Mucosa of descending colon (tissue), 3 donors: Measurements from ENCODE around the gene OR2A5. TPM values are rescaled to one million over a fixed set of nuclear protein-coding genes. Genes with fewer than 3 reads are reported as not detected.

Source experiments
- ATAC-seq: fragments of 200-7000 bp; cut with Tn5 transposase; one replicate; pipeline ENCODE4 v1.9.1; 2020; ENCODE audit warnings: mild to moderate bottlenecking, moderate library complexity
- DNase-seq, 3 donors: peaks; one replicate each; pipeline ENCODE4 v3.0.0-alpha.2; 2020
- H3K36me3 ChIP-seq: fragments of 200-600 bp; one replicate; pipeline ENCODE4 v1.8.0; 2021; ENCODE audit warnings: low read depth, mild to moderate bottlenecking
- H3K4me1 ChIP-seq: fragments of 200-600 bp; one replicate; pipeline ENCODE4 v1.8.0; 2021; ENCODE audit warnings: low read depth, mild to moderate bottlenecking
- H3K4me3 ChIP-seq: fragments of 200-600 bp; one replicate; pipeline ENCODE4 v1.8.0; 2021; ENCODE audit warnings: mild to moderate bottlenecking
- H3K9me3 ChIP-seq: fragments of 200-600 bp; one replicate; pipeline ENCODE4 v1.8.0; 2021; ENCODE audit warnings: mild to moderate bottlenecking
- intact Hi-C, 2 donors: fragments of 100-400 bp; cut with DNase I in 1 of 2; cut with micrococcal nuclease in 1 of 2; formaldehyde crosslinking; loops; one replicate each; pipeline versions ENCODE4 v1.11.0 to v1.11.1; 2022; cut with DNase I, micrococcal nuclease
- total RNA-seq, 3 donors: library from RNA; stranded (reverse); fragmentation: NEBNext Ultra II Directional in 2 of 3; extraction: Animal tissue kit (Norgen Biotek cat#: 25700) in 2 of 3; gene quantifications; one replicate each; pipeline versions ENCODE4 v1.2.1 to v1.2.4, GENCODE V29; 2021 to 2023
- TF ChIP-seq, protein P1 (sequence below): fragments of 200-600 bp; IDR thresholded peaks from one replicate; pipeline ENCODE4 v1.8.0; 2022; ENCODE audit warnings: antibody characterized with exemption, mild to moderate bottlenecking
- donor health status: DM: no; HTN: no; CAD: no; lungs with moderate emphysema.
- donor health status: DM: no; HTN: no; CAD: no.
- donor health status: DM: no; HTN: yes; CAD: no.

OR2A5 gene
- total RNA-seq, 3 donors from 2014 or later, result not detected

DNA sequence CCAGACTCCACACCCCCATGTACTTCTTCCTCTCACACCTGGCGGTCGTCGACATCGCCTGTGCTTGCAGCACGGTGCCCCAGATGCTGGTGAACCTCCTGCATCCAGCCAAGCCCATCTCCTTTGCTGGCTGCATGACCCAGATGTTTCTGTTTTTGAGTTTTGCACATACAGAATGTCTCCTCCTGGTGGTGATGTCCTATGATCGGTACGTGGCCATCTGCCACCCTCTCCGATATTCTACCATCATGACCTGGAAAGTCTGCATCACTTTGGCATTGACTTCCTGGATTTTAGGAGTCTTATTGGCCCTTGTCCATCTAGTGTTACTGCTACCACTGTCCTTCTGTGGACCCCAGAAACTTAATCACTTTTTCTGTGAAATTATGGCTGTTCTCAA lies 25.6 kb downstream of the OR2A5 start:
- no peaks in the 10 kb centered on the region for H3K36me3 ChIP-seq
- H3K9me3 ChIP-seq, result no peaks in the 10 kb centered on the region
- no peak overlapping the region for H3K4me3 ChIP-seq
- DNase-seq (no peak), ATAC-seq (no peak)
- H3K4me1 ChIP-seq, result no peaks in the 10 kb centered on the region
- intact Hi-C loops, result no loop called here
- TF ChIP-seq, protein P1, sequence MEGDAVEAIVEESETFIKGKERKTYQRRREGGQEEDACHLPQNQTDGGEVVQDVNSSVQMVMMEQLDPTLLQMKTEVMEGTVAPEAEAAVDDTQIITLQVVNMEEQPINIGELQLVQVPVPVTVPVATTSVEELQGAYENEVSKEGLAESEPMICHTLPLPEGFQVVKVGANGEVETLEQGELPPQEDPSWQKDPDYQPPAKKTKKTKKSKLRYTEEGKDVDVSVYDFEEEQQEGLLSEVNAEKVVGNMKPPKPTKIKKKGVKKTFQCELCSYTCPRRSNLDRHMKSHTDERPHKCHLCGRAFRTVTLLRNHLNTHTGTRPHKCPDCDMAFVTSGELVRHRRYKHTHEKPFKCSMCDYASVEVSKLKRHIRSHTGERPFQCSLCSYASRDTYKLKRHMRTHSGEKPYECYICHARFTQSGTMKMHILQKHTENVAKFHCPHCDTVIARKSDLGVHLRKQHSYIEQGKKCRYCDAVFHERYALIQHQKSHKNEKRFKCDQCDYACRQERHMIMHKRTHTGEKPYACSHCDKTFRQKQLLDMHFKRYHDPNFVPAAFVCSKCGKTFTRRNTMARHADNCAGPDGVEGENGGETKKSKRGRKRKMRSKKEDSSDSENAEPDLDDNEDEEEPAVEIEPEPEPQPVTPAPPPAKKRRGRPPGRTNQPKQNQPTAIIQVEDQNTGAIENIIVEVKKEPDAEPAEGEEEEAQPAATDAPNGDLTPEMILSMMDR, result no peak

GRCh38 chr7:144085978-144086377 lies 37.2 kb downstream of the OR2A5 start, which contains the start of gene OR2A12:
TSS of gene OR2A12 (plus strand) at chr7:144086278. CDS start at chr7:144095108, 8,830 bp downstream.
- peaks cover 4% of the 10 kb centered on the region for H3K9me3 ChIP-seq
- no peak within 1 kb of the TSS for H3K4me3 ChIP-seq
- intact Hi-C loops, result no loop called here
- no peaks in the 10 kb centered on the region for H3K4me1 ChIP-seq
- H3K36me3 ChIP-seq, result no peaks in the 10 kb centered on the region
- ATAC-seq (no peak), DNase-seq (no peak)
- TF ChIP-seq, protein P1, result no peak

DNA sequence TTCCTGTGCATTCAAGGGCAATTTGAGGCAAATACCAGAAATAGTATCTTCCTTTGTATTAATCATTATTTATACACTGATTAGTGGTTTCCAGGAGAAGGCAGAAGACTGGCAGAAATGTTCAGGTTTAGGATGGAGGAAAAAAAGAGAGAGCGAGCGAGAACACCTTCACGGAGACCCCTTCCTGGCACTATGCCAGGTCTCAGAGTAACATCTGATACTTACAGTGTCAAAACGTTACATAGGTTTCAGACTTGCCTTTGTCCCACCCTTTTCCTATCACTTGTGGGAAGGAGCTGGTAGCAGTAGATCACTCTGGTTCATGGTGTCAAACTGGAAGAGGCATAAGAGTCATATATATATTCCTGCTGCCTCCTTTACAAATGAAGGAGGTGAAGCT lies 38.0 kb downstream of the OR2A5 start:
- ATAC-seq, result no peak
- no peaks in the 10 kb centered on the region for H3K36me3 ChIP-seq
- TF ChIP-seq, protein P1, result no peak
- H3K4me1 ChIP-seq, result no peaks in the 10 kb centered on the region
- H3K4me3 ChIP-seq, result no peak overlapping the region
- intact Hi-C loops, result no loop called here
- H3K9me3 ChIP-seq, result peaks cover 5% of the 10 kb centered on the region
- no peak for DNase-seq

DNA sequence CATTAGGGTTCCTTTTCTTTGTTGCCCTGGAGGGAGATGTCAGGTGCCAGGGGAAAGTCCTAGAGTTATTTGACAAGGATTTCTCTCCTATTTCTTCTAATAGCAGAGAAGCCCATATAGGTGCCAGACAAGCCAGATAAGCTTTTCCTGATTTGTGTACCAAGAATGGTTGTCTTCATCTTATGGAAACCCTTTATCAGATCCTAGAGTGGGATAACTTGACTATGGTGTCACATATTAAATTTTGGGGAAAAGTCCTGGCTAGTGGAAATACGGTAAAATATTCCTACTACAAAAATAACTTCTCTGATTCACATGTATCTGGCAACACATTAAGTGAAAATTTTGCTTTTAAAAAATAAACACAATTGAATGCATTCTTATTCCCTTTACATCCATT lies 38.5 kb downstream of the OR2A5 start:
- Histone ChIP-seq H3K9me3 (peaks cover 5% of the 10 kb centered on the region), H3K4me1 (no peaks in the 10 kb centered on the region), H3K36me3 (no peaks in the 10 kb centered on the region), H3K4me3 (no peak overlapping the region)
- intact Hi-C loops, result no loop called here
- ATAC-seq (no peak), DNase-seq (no peak)
- TF ChIP-seq, protein P1, result no peak

DNA sequence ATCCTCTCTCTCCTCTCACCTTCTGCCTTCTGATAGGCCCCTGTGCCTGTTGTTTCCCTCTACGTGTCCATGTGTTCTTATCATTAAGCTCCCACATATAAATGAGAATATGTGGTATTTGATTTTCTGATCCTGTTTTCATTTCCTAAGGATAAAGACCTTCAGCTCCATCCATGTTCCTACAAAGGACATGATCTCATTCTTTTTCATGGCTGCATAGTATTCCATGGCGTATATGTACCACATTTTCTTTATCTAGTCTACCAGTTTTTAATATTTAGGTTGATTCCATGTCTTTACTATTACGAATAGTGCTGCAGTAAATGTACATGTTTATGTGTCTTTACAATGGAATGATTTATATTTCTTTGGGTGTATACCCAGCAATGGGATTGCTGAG lies 41.9 kb downstream of the OR2A5 start:
- TF ChIP-seq, protein P1, result no peak

DNA sequence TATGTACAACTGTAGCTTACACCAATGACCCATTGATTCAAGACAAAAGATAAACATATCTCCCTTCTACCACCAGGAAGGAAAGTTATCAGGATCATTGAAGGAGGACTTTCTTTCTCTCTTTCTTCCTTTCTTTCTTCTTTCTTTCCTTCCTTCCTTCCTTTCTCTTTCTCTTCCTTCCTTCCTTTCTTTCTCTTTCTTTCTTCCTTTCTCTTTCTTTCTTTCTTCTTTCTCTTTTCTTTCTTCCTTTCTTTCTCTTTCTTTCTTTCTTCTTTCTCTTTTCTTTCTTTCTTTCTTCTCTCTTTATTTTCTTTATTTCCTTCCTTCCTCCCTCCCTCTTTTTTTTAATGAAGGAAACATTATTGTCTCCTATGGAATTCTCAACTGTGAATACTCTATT lies 50.0 kb downstream of the OR2A5 start:
- ATAC-seq, result no peak
- no peak overlapping the region for H3K4me3 ChIP-seq
- H3K9me3 ChIP-seq, result no peaks in the 10 kb centered on the region
- intact Hi-C loops, result no loop called here
- H3K36me3 ChIP-seq, result no peaks in the 10 kb centered on the region
- TF ChIP-seq, protein P1, result no peak
- no peak for DNase-seq
- H3K4me1 ChIP-seq, result no peaks in the 10 kb centered on the region

More for the DNA sequence above, 41.9 kb downstream of the OR2A5 start:
- H3K9me3 ChIP-seq, result peaks cover 5% of the 10 kb centered on the region
- H3K4me1 ChIP-seq, result no peaks in the 10 kb centered on the region
- no peak for DNase-seq
- intact Hi-C loops, result no loop called here
- no peaks in the 10 kb centered on the region for H3K36me3 ChIP-seq
- no peak overlapping the region for H3K4me3 ChIP-seq
- ATAC-seq, result no peak
